Mesenchymal stem cell (in vitro differentiated cells and primary cell): ENCODE results near the gene CFAP65.

Experiments
- DNase-seq: peaks from one replicate; pipeline ENCODE4 v3.0.0-alpha.2; 2013
- H2AFZ ChIP-seq: one replicate; pipeline ENCODE4 v1.6.1; 2013; ENCODE audit warnings: low read depth, mild to moderate bottlenecking, control low read depth, inconsistent platforms, low read length, moderate library complexity
- H2AK5ac ChIP-seq: 2 replicates; pipeline ENCODE4 v1.6.1; 2013; ENCODE audit warnings: low read length, moderate library complexity, mild to moderate bottlenecking, inconsistent platforms; ENCODE audit not compliant: severe bottlenecking
- H2BK120ac ChIP-seq: one replicate; pipeline ENCODE4 v1.6.1; 2013; ENCODE audit warnings: low read depth, mild to moderate bottlenecking, inconsistent platforms, low read length, moderate library complexity
- H2BK12ac ChIP-seq, 2 experiments: one replicate each; pipeline ENCODE4 v1.6.1; 2013; ENCODE audit warnings: inconsistent platforms in 2 of 2, low read length in 2 of 2, mild to moderate bottlenecking in 2 of 2, moderate library complexity in 2 of 2, control low read depth in 1 of 2
- H2BK15ac ChIP-seq: one replicate; pipeline ENCODE4 v1.6.1; 2013; ENCODE audit warnings: mild to moderate bottlenecking, low read depth, inconsistent platforms; ENCODE audit not compliant: poor library complexity, severe bottlenecking
- H2BK5ac ChIP-seq: 2 replicates; pipeline ENCODE4 v1.6.1; 2013; ENCODE audit warnings: low read depth, mild to moderate bottlenecking, low read length, control low read depth, inconsistent platforms; ENCODE audit not compliant: poor library complexity, severe bottlenecking
- H3K14ac ChIP-seq, 2 experiments: one replicate each; pipeline ENCODE4 v1.6.1; 2013; ENCODE audit warnings: inconsistent platforms in 2 of 2, low read length in 2 of 2, control low read depth in 1 of 2, mild to moderate bottlenecking in 1 of 2, moderate library complexity in 1 of 2
- H3K18ac ChIP-seq, 2 experiments: one replicate each; pipeline ENCODE4 v1.6.1; 2013; ENCODE audit warnings: inconsistent platforms in 2 of 2, low read length in 2 of 2, control low read depth in 1 of 2, low read depth in 1 of 2, mild to moderate bottlenecking in 1 of 2
- H3K23ac ChIP-seq, 2 experiments: one replicate each; pipeline ENCODE4 v1.6.1; 2013; ENCODE audit warnings: inconsistent platforms in 2 of 2, low read length in 2 of 2, mild to moderate bottlenecking in 2 of 2, moderate library complexity in 2 of 2, control low read depth in 1 of 2
- H3K27ac ChIP-seq: 2 replicates; pipeline ENCODE4 v1.5.1; 2013; ENCODE audit warnings: mild to moderate bottlenecking, moderate library complexity, low read length, control low read depth, inconsistent platforms; ENCODE audit not compliant: poor library complexity, severe bottlenecking
- H3K27me3 ChIP-seq, 2 experiments: 2 replicates each; pipeline versions ENCODE4 v1.6.1 to v1.7.0; 2013; ENCODE audit warnings: low read length in 2 of 2, mild to moderate bottlenecking in 2 of 2, moderate library complexity in 2 of 2, control low read depth in 1 of 2, inconsistent platforms in 1 of 2; ENCODE audit not compliant: control insufficient read depth in 1 of 2, insufficient read depth in 1 of 2
- H3K36me3 ChIP-seq, 2 experiments: 2 replicates each; pipeline versions ENCODE4 v1.6.1 to v1.7.0; 2013; ENCODE audit warnings: low read length in 2 of 2, control low read depth in 1 of 2, inconsistent platforms in 1 of 2, low read depth in 1 of 2, mild to moderate bottlenecking in 1 of 2; ENCODE audit not compliant: insufficient read depth in 2 of 2, control insufficient read depth in 1 of 2
- H3K4ac ChIP-seq, 2 experiments: one replicate each; pipeline ENCODE4 v1.6.1; 2013; ENCODE audit warnings: inconsistent platforms in 2 of 2, low read length in 2 of 2, mild to moderate bottlenecking in 2 of 2, moderate library complexity in 2 of 2, control low read depth in 1 of 2, low read depth in 1 of 2
- H3K4me1 ChIP-seq: 2 replicates; pipeline ENCODE4 v1.6.1; 2013; ENCODE audit warnings: low read depth, low read length, control low read depth; ENCODE audit not compliant: control insufficient read depth, insufficient read depth
- H3K4me2 ChIP-seq: 2 replicates; pipeline ENCODE4 v1.6.1; 2013; ENCODE audit warnings: low read length, mild to moderate bottlenecking, inconsistent platforms; ENCODE audit not compliant: poor library complexity, severe bottlenecking
- H3K4me3 ChIP-seq, 2 experiments: 2 replicates each; pipeline versions ENCODE4 v1.5.1 to v1.7.0; 2013; ENCODE audit warnings: low read length in 2 of 2, mild to moderate bottlenecking in 2 of 2, control low read depth in 1 of 2, low read depth in 1 of 2; ENCODE audit not compliant: insufficient read depth in 1 of 2
- H3K79me1 ChIP-seq: replicated peaks from 2 replicates; pipeline ENCODE4 v1.6.1; 2013; ENCODE audit warnings: mild to moderate bottlenecking, control low read depth, low read length, inconsistent platforms; ENCODE audit not compliant: poor library complexity, severe bottlenecking
- H3K9ac ChIP-seq: 2 replicates; pipeline ENCODE4 v1.7.0; 2013; ENCODE audit warnings: mild to moderate bottlenecking, low read length, moderate library complexity
- H3K9me3 ChIP-seq: 2 replicates; pipeline ENCODE4 v1.7.0; 2013; ENCODE audit warnings: mild to moderate bottlenecking, low read length; ENCODE audit not compliant: control insufficient read depth
- H4K8ac ChIP-seq: one replicate; pipeline ENCODE4 v1.6.1; 2013; ENCODE audit warnings: inconsistent platforms, mild to moderate bottlenecking, low read length, moderate library complexity
- H4K91ac ChIP-seq: one replicate; pipeline ENCODE4 v1.6.1; 2013; ENCODE audit warnings: mild to moderate bottlenecking, low read length, inconsistent platforms
- WGBS: methylation state at CpG from one replicate; pipeline ENCODE4 v1.1.7; 2013; ENCODE audit warnings: mixed read lengths; 5-methylcytosine and 5-hydroxymethylcytosine counted together

The CFAP65 gene

DNA sequence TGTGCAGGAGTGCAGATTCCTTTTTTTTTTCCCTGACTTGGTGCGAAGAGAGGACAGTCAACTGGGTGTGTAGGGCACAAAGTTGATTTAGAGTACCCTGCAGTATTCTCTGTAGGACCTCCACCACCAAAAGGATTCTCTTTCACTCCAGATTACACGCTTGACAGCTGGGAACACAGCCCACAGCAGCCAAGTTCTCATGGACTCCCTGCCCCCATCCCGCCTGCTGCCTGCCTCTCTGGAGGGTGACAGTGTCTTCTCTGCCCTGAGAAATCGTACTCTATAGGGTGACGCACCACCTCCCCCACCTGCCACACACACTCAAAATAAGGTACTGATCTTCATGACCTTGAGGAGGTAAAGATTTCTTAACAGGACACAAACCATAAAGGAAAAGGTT lies 46.0 kb upstream of the CFAP65 start:
- no peak overlapping the region for H3K18ac ChIP-seq
- H3K23ac ChIP-seq, result no peak overlapping the region
- no peak overlapping the region for H2AK5ac ChIP-seq
- H3K9me3 ChIP-seq, result peaks cover 7% of the 10 kb centered on the region
- H3K4me2 ChIP-seq, result no peak overlapping the region
- peaks cover 0 to 2% of the 10 kb centered on the region in 2 experiments for H3K27me3 ChIP-seq
- DNase-seq, result no peak
- no peak overlapping the region for H2BK15ac ChIP-seq
- H3K79me1 ChIP-seq, result no peaks in the 10 kb centered on the region
- 74% methylated on average over 3 of the region's 5 CpGs for WGBS
- no peak overlapping the region for H3K4me3 ChIP-seq
- H2BK12ac ChIP-seq, result no peak overlapping the region
- H3K27ac ChIP-seq, result no peak overlapping the region
- no peak overlapping the region for H3K4ac ChIP-seq
- H4K91ac ChIP-seq, result peak overlapping the region; percentile 58
- H2AFZ ChIP-seq, result no peak overlapping the region
- no peak overlapping the region for H2BK5ac ChIP-seq
- no peak overlapping the region for H3K14ac ChIP-seq
- H2BK120ac ChIP-seq, result no peak overlapping the region
- H4K8ac ChIP-seq, result no peak overlapping the region
- no peak overlapping the region for H3K9ac ChIP-seq
- H3K4me1 ChIP-seq, result no peaks in the 10 kb centered on the region
- H3K36me3 ChIP-seq, result peaks cover 0 to 4% of the 10 kb centered on the region in 2 experiments

DNA sequence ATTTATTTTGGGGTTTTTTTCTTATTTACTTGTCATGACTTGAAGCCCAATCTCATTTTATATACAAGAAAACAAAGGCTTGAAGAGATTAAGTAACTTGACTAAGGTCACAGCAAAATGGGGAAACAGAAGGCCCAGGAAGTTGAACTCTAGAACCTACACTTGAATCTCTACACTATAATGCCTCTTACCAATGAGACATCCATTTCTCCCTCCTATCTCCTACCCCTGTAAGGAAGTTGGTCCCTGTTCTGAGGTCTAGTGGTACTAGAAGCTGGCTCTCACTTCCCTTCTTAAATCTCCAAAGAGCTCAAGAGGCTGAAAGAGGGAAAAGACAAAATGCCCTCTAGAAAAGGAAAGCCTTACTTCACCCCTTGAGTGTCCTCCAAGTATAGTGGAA lies 44.9 kb upstream of the CFAP65 start:
- Histone ChIP-seq H3K23ac (no peak overlapping the region), H3K4ac (no peak overlapping the region), H3K14ac (no peak overlapping the region), H3K4me3 (no peak overlapping the region), H2BK12ac (no peak overlapping the region), H3K79me1 (no peaks in the 10 kb centered on the region), H3K27me3 (peaks cover 0 to 6% of the 10 kb centered on the region in 2 experiments), H3K9me3 (peaks cover 7% of the 10 kb centered on the region), H3K27ac (no peak overlapping the region), H2BK15ac (no peak overlapping the region), H2BK5ac (no peak overlapping the region), H3K4me1 (no peaks in the 10 kb centered on the region), H3K18ac (no peak overlapping the region), H4K8ac (no peak overlapping the region), H2BK120ac (no peak overlapping the region), H2AK5ac (no peak overlapping the region), H4K91ac (no peak overlapping the region), H2AFZ (no peak overlapping the region), H3K36me3 (peaks cover 0 to 4% of the 10 kb centered on the region in 2 experiments), H3K9ac (no peak overlapping the region), H3K4me2 (no peak overlapping the region)
- DNase-seq, result no peak

DNA sequence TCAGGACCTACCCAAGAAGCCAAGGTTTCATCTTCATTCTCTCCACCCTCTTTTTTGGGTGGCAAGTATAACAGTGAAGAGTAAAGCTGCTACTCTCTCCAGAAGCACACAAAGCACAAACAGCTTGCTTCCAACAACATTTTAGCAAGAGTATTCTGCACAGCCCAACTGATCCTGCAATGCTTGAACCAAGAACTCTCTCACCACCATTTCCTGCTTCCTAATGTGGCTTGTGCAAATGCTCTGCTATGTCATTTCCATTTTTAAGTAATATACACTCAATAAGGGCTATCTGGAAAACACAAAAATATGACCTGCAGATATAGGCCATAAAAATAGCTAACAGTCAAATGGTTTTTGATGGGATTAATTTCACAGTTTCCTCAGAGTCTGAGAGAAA lies 43.5 kb upstream of the CFAP65 start:
- no peak overlapping the region for H4K91ac ChIP-seq
- no peak overlapping the region for H3K4ac ChIP-seq
- H3K18ac ChIP-seq, result no peak overlapping the region
- H2AFZ ChIP-seq, result no peak overlapping the region
- H3K9me3 ChIP-seq, result peaks cover 6% of the 10 kb centered on the region
- no peak overlapping the region for H2BK120ac ChIP-seq
- no peak for DNase-seq
- H3K27ac ChIP-seq, result no peak overlapping the region
- H2BK12ac ChIP-seq, result no peak overlapping the region
- peaks cover 0 to 4% of the 10 kb centered on the region in 2 experiments for H3K36me3 ChIP-seq
- H2BK5ac ChIP-seq, result no peak overlapping the region
- H3K27me3 ChIP-seq, result peaks cover 0 to 6% of the 10 kb centered on the region in 2 experiments
- H2AK5ac ChIP-seq, result no peak overlapping the region
- no peak overlapping the region for H3K4me2 ChIP-seq
- H3K23ac ChIP-seq, result no peak overlapping the region
- H3K14ac ChIP-seq, result no peak overlapping the region
- H3K79me1 ChIP-seq, result no peaks in the 10 kb centered on the region
- H3K4me1 ChIP-seq, result no peaks in the 10 kb centered on the region
- H3K4me3 ChIP-seq, result no peak overlapping the region
- no peak overlapping the region for H2BK15ac ChIP-seq
- no peak overlapping the region for H3K9ac ChIP-seq
- H4K8ac ChIP-seq, result no peak overlapping the region

DNA sequence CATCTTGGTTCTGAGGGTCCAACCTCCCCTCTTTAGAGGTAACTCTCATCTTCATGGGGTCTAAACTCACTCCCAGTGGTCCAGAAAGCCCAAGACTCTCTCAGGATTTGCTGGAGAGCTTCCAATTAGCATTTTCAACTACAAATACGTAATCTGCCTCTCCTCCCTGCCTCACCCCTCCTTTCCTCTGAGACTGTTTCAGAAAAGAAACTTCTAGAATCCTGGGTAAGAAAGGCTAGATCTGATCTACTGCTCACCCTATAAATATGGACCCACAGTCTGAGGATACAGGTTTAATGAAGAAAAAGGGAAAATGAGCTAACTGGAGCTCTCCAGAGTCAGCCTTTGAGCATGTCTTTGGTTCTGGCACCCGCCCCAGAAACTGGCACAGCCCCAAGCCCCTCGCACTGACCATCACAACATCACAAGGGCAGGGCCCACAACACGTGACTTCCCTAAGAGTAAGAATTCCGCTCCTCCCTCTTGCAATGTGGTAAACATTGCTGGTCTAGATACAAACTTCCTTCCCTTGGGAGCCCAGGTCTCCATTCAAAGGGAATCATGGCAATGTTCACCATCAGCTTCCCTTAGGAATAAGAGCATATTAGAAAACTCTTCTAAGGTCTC lies 41.1 kb upstream of the CFAP65 start:
- Histone ChIP-seq H3K4me2 (no peak overlapping the region), H2AFZ (no peak overlapping the region), H2BK15ac (no peak overlapping the region), H3K9ac (no peak overlapping the region), H3K18ac (no peak overlapping the region), H3K79me1 (no peaks in the 10 kb centered on the region), H3K27ac (no peak overlapping the region), H3K4me1 (no peaks in the 10 kb centered on the region), H2BK120ac (no peak overlapping the region), H2AK5ac (no peak overlapping the region), H4K8ac (no peak overlapping the region), H3K9me3 (no peaks in the 10 kb centered on the region), H2BK5ac (no peak overlapping the region), H3K27me3 (peaks cover 0 to 6% of the 10 kb centered on the region in 2 experiments), H3K4ac (no peak overlapping the region), H4K91ac (no peak overlapping the region), H3K14ac (no peak overlapping the region), H3K23ac (no peak overlapping the region), H2BK12ac (no peak overlapping the region), H3K36me3 (peaks cover 4 to 5% of the 10 kb centered on the region in 2 experiments), H3K4me3 (no peak overlapping the region)
- DNase-seq, result no peak
- WGBS, result 88% methylated on average over 5 of the region's 5 CpGs
